Colonic mucosa (tissue), 4 donors: Measurements from ENCODE around the gene ANGPTL7. TPM values are rescaled to one million over a fixed set of nuclear protein-coding genes. Genes with fewer than 3 reads are reported as not detected.

Source experiments
- DNase-seq: peaks from one replicate; pipeline ENCODE4 v3.0.0-alpha.2; 2020
- H3K27ac ChIP-seq: fragments of 200-600 bp; one replicate; pipeline ENCODE4 v1.8.0; 2021
- H3K27me3 ChIP-seq: fragments of 200-600 bp; one replicate; pipeline ENCODE4 v1.8.0; 2021
- H3K36me3 ChIP-seq: fragments of 200-600 bp; one replicate; pipeline ENCODE4 v1.8.0; 2021
- H3K4me1 ChIP-seq: fragments of 200-600 bp; one replicate; pipeline ENCODE4 v1.8.0; 2021; ENCODE audit warnings: mild to moderate bottlenecking
- H3K4me3 ChIP-seq: fragments of 200-600 bp; one replicate; pipeline ENCODE4 v1.8.0; 2021
- H3K9ac ChIP-seq, 2 donors: one replicate each; pipeline ENCODE4 v1.7.0; 2013; ENCODE audit warnings: control low read depth in 2 of 2, low read depth in 2 of 2, low read length in 2 of 2
- H3K9me3 ChIP-seq: fragments of 200-600 bp; one replicate; pipeline ENCODE4 v1.8.0; 2021
- intact Hi-C: fragments of 100-400 bp; cut with DNase I; formaldehyde crosslinking; loops from one replicate; pipeline ENCODE4 v1.14.1; 2022
- total RNA-seq, 2 donors: library from RNA; stranded (reverse); fragmentation: NEBNext Ultra II Directional in 1 of 2; extraction: Animal tissue kit (Norgen Biotek cat#: 25700) in 1 of 2; gene quantifications; one replicate each; pipeline ENCODE4 v1.2.1, GENCODE V29; 2021
- TF ChIP-seq, protein P1 (sequence below): fragments of 200-600 bp; IDR thresholded peaks from one replicate; pipeline ENCODE4 v1.8.0; 2022; ENCODE audit warnings: antibody characterized with exemption, mild to moderate bottlenecking
- donor health status: healthy.
- donor health status: DM: no; HTN: no; CAD: no.
- donor health status: DM: no; HTN: no; CAD: no.

ANGPTL7 gene
- total RNA-seq, 2 donors from 2014 or later: 1.0 TPM; not detected in 1

- no peaks in the 10 kb centered on the region for H3K4me1 ChIP-seq
- no peaks in the 10 kb centered on the region for H3K36me3 ChIP-seq
- no peaks in the 10 kb centered on the region for H3K9me3 ChIP-seq
- peak overlapping the region in 1 of 2 donors; percentile 26 for H3K9ac ChIP-seq
- H3K4me3 ChIP-seq: no peak overlapping the region
- intact Hi-C loops: no loop called here
- DNase-seq: no peak
- no peak overlapping the region for H3K27ac ChIP-seq
- TF ChIP-seq, protein P1, sequence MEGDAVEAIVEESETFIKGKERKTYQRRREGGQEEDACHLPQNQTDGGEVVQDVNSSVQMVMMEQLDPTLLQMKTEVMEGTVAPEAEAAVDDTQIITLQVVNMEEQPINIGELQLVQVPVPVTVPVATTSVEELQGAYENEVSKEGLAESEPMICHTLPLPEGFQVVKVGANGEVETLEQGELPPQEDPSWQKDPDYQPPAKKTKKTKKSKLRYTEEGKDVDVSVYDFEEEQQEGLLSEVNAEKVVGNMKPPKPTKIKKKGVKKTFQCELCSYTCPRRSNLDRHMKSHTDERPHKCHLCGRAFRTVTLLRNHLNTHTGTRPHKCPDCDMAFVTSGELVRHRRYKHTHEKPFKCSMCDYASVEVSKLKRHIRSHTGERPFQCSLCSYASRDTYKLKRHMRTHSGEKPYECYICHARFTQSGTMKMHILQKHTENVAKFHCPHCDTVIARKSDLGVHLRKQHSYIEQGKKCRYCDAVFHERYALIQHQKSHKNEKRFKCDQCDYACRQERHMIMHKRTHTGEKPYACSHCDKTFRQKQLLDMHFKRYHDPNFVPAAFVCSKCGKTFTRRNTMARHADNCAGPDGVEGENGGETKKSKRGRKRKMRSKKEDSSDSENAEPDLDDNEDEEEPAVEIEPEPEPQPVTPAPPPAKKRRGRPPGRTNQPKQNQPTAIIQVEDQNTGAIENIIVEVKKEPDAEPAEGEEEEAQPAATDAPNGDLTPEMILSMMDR: no peak
- H3K27me3 ChIP-seq: no peaks in the 10 kb centered on the region
Measured at GRCh38 chr1:11187494-11187893, 1.7 kb upstream of the ANGPTL7 start.

DNA sequence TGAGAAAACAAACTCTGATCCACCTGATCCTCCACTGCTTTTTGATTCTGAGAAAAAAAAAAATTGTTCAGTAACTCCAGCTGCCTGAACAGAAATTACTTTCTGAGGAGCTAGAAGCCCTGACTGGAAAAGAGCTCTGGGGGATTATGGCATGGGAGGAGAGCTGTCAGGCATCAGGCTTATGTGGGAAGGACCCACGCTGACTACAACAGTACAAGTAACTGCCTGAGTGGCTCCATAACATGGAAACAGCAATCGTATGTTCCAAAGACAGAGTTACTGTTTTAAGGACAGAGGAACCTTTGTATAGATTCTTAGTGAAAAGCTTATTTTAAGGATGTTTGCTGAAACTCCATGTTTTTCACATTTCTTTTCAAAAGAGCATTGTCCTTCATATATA lies 1.2 kb upstream of the ANGPTL7 start:
- H3K36me3 ChIP-seq: no peaks in the 10 kb centered on the region
- no peak for DNase-seq
- H3K4me3 ChIP-seq: no peak overlapping the region
- intact Hi-C loops: no loop called here
- no peaks in the 10 kb centered on the region for H3K4me1 ChIP-seq
- peak overlapping the region in 1 of 2 donors; percentile 26 for H3K9ac ChIP-seq
- no peaks in the 10 kb centered on the region for H3K27me3 ChIP-seq
- TF ChIP-seq, protein P1: no peak
- no peaks in the 10 kb centered on the region for H3K9me3 ChIP-seq
- H3K27ac ChIP-seq: no peak overlapping the region

DNA sequence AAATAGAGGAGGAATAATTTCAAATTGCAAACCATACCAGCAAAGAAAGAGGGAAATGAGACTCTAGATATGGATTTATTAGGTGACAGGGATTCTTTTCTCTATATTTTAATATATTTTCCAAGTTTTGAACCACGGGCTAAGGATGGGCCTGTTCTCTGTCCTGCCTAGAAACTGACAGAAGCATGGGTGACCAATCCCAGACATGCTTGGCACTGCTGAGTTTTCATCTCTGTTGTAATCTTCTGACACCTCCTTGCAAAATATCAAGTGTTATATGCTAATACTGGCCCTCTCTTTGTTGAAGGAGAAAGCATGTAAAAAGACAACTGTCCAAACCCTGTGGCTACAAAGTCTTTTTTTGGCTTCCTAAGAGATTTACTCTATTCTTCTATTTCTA lies 774 bp upstream of the ANGPTL7 start:
- Histone ChIP-seq H3K36me3 (no peaks in the 10 kb centered on the region), H3K27me3 (no peaks in the 10 kb centered on the region), H3K27ac (no peak overlapping the region), H3K4me1 (no peaks in the 10 kb centered on the region), H3K9ac (no peak overlapping the region), H3K4me3 (no peak overlapping the region), H3K9me3 (no peaks in the 10 kb centered on the region)
- TF ChIP-seq, protein P1: no peak
- DNase-seq: no peak
- intact Hi-C loops: no loop called here

- no peaks in the 10 kb centered on the region for H3K27me3 ChIP-seq
- H3K4me3 ChIP-seq: no peak overlapping the region
- no peak overlapping the region for H3K27ac ChIP-seq
- no peaks in the 10 kb centered on the region for H3K4me1 ChIP-seq
- TF ChIP-seq, protein P1: no peak
- H3K9me3 ChIP-seq: no peaks in the 10 kb centered on the region
- H3K36me3 ChIP-seq: no peaks in the 10 kb centered on the region
- no peak for DNase-seq
- no peak overlapping the region for H3K9ac ChIP-seq
- intact Hi-C loops: no loop called here
Measured at GRCh38 chr1:11193376-11193775, 4.2 kb downstream of the ANGPTL7 start.

DNA sequence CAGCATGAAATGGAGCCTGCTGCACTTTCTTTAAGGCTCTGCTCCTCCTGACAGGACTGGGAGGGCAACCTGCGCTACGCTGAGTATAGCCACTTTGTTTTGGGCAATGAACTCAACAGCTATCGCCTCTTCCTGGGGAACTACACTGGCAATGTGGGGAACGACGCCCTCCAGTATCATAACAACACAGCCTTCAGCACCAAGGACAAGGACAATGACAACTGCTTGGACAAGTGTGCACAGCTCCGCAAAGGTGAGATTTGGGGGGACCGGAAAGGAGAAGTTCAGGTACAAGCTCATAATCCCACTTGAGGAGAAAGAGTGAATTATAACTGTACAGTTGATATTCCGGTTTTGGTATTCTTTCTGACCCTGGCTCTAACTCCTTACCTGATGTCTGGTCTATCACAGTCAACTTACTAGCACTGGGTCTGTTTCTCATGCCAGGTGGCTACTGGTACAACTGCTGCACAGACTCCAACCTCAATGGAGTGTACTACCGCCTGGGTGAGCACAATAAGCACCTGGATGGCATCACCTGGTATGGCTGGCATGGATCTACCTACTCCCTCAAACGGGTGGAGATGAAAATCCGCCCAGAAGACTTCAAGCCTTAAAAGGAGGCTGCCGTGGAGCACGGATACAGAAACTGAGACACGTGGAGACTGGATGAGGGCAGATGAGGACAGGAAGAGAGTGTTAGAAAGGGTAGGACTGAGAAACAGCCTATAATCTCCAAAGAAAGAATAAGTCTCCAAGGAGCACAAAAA lies 5.4 kb downstream of the ANGPTL7 start:
- Histone ChIP-seq H3K36me3 (no peaks in the 10 kb centered on the region), H3K27me3 (no peaks in the 10 kb centered on the region), H3K27ac (no peak overlapping the region), H3K9me3 (no peaks in the 10 kb centered on the region), H3K9ac (no peak overlapping the region), H3K4me1 (no peaks in the 10 kb centered on the region), H3K4me3 (no peak overlapping the region)
- intact Hi-C loops: no loop called here
- no peak for DNase-seq
- TF ChIP-seq, protein P1: no peak
